Activated T-helper 2 cell treated with anti-CD3 and anti-CD28 coated beads, Interferon-gamma antibody, Interleukin-2, Interleukin-4, amounts not matched to agents 10 μg/mL and 5 μg/mL and 100 μg/mL, durations not matched to agents 14 hours and 24 hours and 36 hours (primary cell): ENCODE measurements around the gene HSPA6. TPM values are rescaled to one million over a fixed set of nuclear protein-coding genes. Genes with fewer than 3 reads are reported as not detected.
"Not testable (repeated sequence)": the region's sequence is repeated elsewhere in the genome, so short reads cannot be mapped to it uniquely, and the experiment has no call there.

Source experiments
- DNase-seq: peaks from one replicate; pipeline ENCODE4 v3.0.0; 2021; ENCODE audit warnings: low spot score
- H3K27ac Mint-ChIP-seq: one replicate; pipeline ENCODE4 v1.8.0; 2021; ENCODE audit warnings: mixed read lengths
- H3K27me3 Mint-ChIP-seq: one replicate; pipeline ENCODE4 v1.8.0; 2021; ENCODE audit warnings: low read depth, mixed read lengths
- H3K36me3 Mint-ChIP-seq: one replicate; pipeline ENCODE4 v1.8.0; 2021; ENCODE audit warnings: low read depth, mixed read lengths
- H3K4me1 Mint-ChIP-seq: one replicate; pipeline ENCODE4 v1.8.0; 2021; ENCODE audit warnings: low read depth, mixed read lengths
- H3K4me3 Mint-ChIP-seq: one replicate; pipeline ENCODE4 v1.8.0; 2021; ENCODE audit warnings: low read depth, mild to moderate bottlenecking, moderate library complexity, mixed read lengths
- H3K9me3 Mint-ChIP-seq: one replicate; pipeline ENCODE4 v1.8.0; 2021; ENCODE audit warnings: mixed read lengths
- intact Hi-C: fragments of 100-400 bp; cut with micrococcal nuclease; formaldehyde crosslinking; loops from one replicate; pipeline ENCODE4 v1.15.1; 2023
- total RNA-seq: library from RNA; stranded (reverse); gene quantifications from 2 replicates; pipeline ENCODE4 v1.2.3, GENCODE V29; 2022

The HSPA6 gene
- total RNA-seq, 1 donor from 2014 or later: 4.4 TPM

- H3K27ac Mint-ChIP-seq, intact Hi-C loops, H3K27me3 Mint-ChIP-seq, DNase-seq, H3K9me3 Mint-ChIP-seq, H3K36me3 Mint-ChIP-seq, H3K4me3 Mint-ChIP-seq: not testable (repeated sequence)
- peaks cover 19% of the 10 kb centered on the region for H3K4me1 Mint-ChIP-seq
Observed at GRCh38 chr1:161547995-161548741, 23.8 kb downstream of the HSPA6 start.

DNA sequence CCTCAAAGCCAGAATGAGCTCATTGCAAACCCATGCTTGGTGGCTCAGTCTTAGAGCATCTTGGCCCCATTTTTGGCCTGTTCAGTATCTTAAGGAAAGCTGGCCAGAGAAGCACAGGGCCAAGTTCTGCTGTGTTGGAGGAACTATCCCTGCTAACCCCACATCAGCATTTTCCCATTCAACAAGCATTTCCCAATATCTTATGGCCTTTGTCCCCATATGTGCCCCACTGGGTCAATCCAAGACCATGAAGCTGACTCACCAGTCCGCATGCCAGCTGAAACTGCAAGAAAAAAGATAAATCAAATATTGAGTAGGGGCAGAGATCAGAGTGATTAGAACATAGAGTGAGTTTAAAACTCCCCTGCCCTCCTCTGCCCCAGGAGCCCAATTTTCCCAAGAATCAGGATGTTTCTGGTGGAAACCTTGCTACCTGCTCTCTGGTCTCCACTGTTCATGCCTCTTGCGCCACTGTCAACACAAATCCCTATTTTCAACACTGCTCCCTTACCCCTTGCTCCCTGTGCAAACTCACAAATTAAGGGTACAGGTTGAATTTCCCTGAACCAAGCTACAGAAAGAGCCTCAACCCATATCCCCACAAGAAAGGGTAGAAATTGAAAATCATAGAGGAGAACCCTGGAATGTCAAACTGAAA lies 24.5 kb downstream of the HSPA6 start:
- DNase-seq, H3K9me3 Mint-ChIP-seq, H3K27ac Mint-ChIP-seq, H3K4me3 Mint-ChIP-seq, H3K27me3 Mint-ChIP-seq, intact Hi-C loops, H3K36me3 Mint-ChIP-seq: not testable (repeated sequence)
- peaks cover 13% of the 10 kb centered on the region for H3K4me1 Mint-ChIP-seq

DNA sequence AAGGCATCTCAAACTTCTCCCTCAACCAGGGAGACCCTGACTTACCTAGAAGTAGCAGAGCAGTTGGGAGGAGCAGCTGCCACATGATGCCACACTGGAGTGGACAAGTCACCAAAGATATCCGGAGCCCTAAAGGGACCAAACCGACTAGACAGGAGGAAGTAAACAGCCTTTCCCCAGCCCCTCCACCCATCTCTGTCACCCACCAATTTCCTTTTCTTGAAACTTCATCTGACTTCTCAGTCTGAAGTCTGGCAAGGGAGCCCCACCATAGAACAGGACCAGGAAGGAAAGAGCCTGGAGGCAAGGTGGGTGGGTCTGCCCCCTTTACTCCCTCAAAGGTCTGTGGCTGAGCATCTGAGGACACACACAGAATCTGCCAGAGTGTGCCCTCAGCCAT lies 25.3 kb downstream of the HSPA6 start, which contains the start of gene FCGR3A:
Gene FCGR3A (minus strand): TSS at position 167 of the 400 bp plus-strand sequence. CDS start 82 bp downstream, at position 85.
- Mint-ChIP-seq H3K9me3 (peaks cover 9% of the 10 kb centered on the region), H3K36me3 (no peaks in the 10 kb centered on the region), H3K4me3 (no peak within 1 kb of the TSS), H3K27me3 (no peaks in the 10 kb centered on the region), H3K4me1 (peaks cover 14% of the 10 kb centered on the region), H3K27ac (no peak within 1 kb of the TSS)
- intact Hi-C loops: no loop called here
- DNase-seq: no peak

DNA sequence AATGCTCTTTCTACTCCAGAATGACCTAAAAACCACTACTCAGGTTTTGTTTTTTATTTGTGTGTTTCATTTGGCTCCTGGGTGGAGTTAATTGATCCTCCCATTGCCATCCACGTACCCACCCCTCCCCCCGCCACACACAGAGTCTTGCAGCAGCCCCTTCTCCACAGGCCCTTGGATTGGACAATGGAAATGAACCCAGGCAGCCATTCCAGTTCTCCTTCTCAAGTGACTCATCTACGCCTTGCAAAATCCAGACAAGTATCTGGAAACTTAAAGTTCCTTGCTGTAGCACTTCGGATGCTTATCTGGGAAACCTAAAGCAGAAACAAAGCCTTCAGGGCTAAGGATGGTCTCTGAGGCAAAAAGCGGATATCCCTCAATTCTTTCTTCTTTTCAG lies 26.6 kb downstream of the HSPA6 start:
- H3K27ac Mint-ChIP-seq, intact Hi-C loops, H3K9me3 Mint-ChIP-seq, H3K27me3 Mint-ChIP-seq, H3K36me3 Mint-ChIP-seq, DNase-seq, H3K4me3 Mint-ChIP-seq: not testable (repeated sequence)
- H3K4me1 Mint-ChIP-seq: peaks cover 15% of the 10 kb centered on the region

GRCh38 chr1:161553631-161554030 lies 29.3 kb downstream of the HSPA6 start:
- H3K9me3 Mint-ChIP-seq, H3K27me3 Mint-ChIP-seq, H3K4me3 Mint-ChIP-seq, H3K36me3 Mint-ChIP-seq, intact Hi-C loops, H3K27ac Mint-ChIP-seq, DNase-seq: not testable (repeated sequence)
- H3K4me1 Mint-ChIP-seq: peaks cover 17% of the 10 kb centered on the region

- H3K4me1 Mint-ChIP-seq: peaks cover 17% of the 10 kb centered on the region
- H3K4me3 Mint-ChIP-seq: peak overlapping the region; percentile 53
- H3K9me3 Mint-ChIP-seq, H3K27me3 Mint-ChIP-seq, intact Hi-C loops, H3K36me3 Mint-ChIP-seq, DNase-seq: not testable (repeated sequence)
- H3K27ac Mint-ChIP-seq: peak overlapping the region; percentile 81
Observed at GRCh38 chr1:161554340-161554739, 30.0 kb downstream of the HSPA6 start.

GRCh38 chr1:161554815-161555417 lies 30.6 kb downstream of the HSPA6 start:
- H3K9me3 Mint-ChIP-seq, H3K36me3 Mint-ChIP-seq, H3K27me3 Mint-ChIP-seq, intact Hi-C loops: not testable (repeated sequence)
- peak; percentile 31 for DNase-seq
- Mint-ChIP-seq H3K4me1 (peaks cover 17% of the 10 kb centered on the region), H3K4me3 (peak overlapping the region; percentile 18), H3K27ac (peak overlapping the region; percentile 72)

DNA sequence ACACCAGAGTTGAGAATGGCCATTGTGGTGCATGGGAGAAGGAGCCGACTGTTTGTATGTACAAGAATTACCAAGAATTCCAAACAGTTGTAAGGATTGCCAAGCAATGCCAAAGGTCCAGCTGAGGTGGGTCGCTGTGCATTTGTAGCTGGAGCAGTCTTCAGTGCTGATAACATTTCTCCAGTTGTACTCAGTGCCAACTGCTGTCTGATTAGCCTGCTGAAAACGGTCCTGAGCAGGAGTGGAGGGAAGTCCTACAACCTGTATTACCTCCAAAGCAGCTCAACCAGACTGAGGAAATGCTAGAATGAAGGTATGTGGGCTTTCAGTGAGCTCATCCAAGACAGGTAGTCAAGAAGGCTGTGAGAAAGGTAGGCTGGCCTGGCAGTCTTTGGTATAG lies 31.8 kb downstream of the HSPA6 start:
- H3K4me1 Mint-ChIP-seq: peaks cover 21% of the 10 kb centered on the region
- H3K36me3 Mint-ChIP-seq, H3K27me3 Mint-ChIP-seq, DNase-seq, intact Hi-C loops, H3K4me3 Mint-ChIP-seq, H3K27ac Mint-ChIP-seq, H3K9me3 Mint-ChIP-seq: not testable (repeated sequence)

- H3K4me3 Mint-ChIP-seq, H3K27me3 Mint-ChIP-seq, DNase-seq, H3K36me3 Mint-ChIP-seq, H3K27ac Mint-ChIP-seq, intact Hi-C loops, H3K9me3 Mint-ChIP-seq: not testable (repeated sequence)
- H3K4me1 Mint-ChIP-seq: peaks cover 24% of the 10 kb centered on the region
Observed at GRCh38 chr1:161556990-161557389, 32.6 kb downstream of the HSPA6 start.

- H3K27me3 Mint-ChIP-seq, H3K36me3 Mint-ChIP-seq, DNase-seq, H3K27ac Mint-ChIP-seq, intact Hi-C loops, H3K4me3 Mint-ChIP-seq, H3K9me3 Mint-ChIP-seq: not testable (repeated sequence)
- peaks cover 24% of the 10 kb centered on the region for H3K4me1 Mint-ChIP-seq
Observed at GRCh38 chr1:161557506-161558450, 33.4 kb downstream of the HSPA6 start.

- H3K9me3 Mint-ChIP-seq, H3K4me3 Mint-ChIP-seq, H3K36me3 Mint-ChIP-seq, DNase-seq: not testable (repeated sequence)
- peak overlapping the region; percentile 13 for H3K27ac Mint-ChIP-seq
- H3K27me3 Mint-ChIP-seq: peaks cover 14% of the 10 kb centered on the region
- peaks cover 12% of the 10 kb centered on the region for H3K4me1 Mint-ChIP-seq
- intact Hi-C loops: loop anchor here (10.0 kb wide), 1 partner anchor 84 kb away; no protein-coding TSS in a partner anchor
Observed at GRCh38 chr1:161560960-161561715, 36.8 kb downstream of the HSPA6 start.

GRCh38 chr1:161562441-161562840 lies 38.1 kb downstream of the HSPA6 start:
- intact Hi-C loops: loop anchor here (10.0 kb wide), 1 partner anchor 82 kb away; no protein-coding TSS in a partner anchor
- H3K4me1 Mint-ChIP-seq: peaks cover 15% of the 10 kb centered on the region
- peaks cover 18% of the 10 kb centered on the region for H3K27me3 Mint-ChIP-seq
- not testable (repeated sequence) for H3K4me3 Mint-ChIP-seq, H3K27ac Mint-ChIP-seq, H3K36me3 Mint-ChIP-seq, DNase-seq, H3K9me3 Mint-ChIP-seq
